GM23248 (cell line): Measurements from ENCODE around the gene NFKBIL1.

ENCODE experiments used
- EZH2 ChIP-seq: fragments of 200-600 bp; sonication (generic); IDR thresholded peaks from 2 replicates; pipeline ENCODE4 v1.6.1; 2018; ENCODE audit warnings: antibody characterized with exemption, mild to moderate bottlenecking; ENCODE audit not compliant: insufficient read depth, poor library complexity, severe bottlenecking
- EZH2phosphoT487 ChIP-seq: fragments of 200-600 bp; sonication (generic); IDR thresholded peaks from 2 replicates; pipeline ENCODE4 v1.6.1; 2018; ENCODE audit warnings: antibody characterized with exemption, moderate library complexity, mild to moderate bottlenecking, low read depth; ENCODE audit not compliant: insufficient read depth

- TF ChIP-seq EZH2 (no peak), EZH2phosphoT487 (no peak)
Measured at GRCh38 chr6:31559958-31560696, 12.7 kb downstream of the NFKBIL1 start.
